Pons (tissue), 1 donor: ENCODE results near the gene CRNN.

Experiments used
- DNase-seq: peaks from one replicate; pipeline ENCODE4 v3.0.0-alpha.2; 2016; ENCODE audit warnings: low spot score

The CRNN gene

DNA sequence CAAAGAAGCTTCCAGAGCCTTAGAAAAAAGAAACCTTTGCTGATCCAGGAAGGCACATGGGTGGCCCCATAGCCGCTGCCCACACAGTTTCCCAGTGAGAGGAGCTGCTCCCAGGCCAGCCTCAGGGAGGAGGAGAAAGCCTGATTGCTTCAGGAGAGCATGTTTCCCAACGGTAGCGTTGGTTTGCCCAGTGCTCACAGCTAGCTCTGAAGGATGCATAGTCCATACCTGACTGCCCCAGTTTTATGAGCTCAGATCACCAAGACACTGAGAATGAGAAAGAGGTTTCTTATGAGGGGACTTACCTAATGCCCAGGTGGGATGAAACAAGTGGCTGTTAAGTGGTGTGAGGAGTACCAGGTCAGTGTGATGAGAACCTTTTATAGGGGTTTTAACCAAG lies at the start of gene CRNN:
Gene CRNN (minus strand): TSS at position 355 of the 400 bp plus-strand sequence. CDS start 2,030 bp downstream, outside the sequence.
- DNase-seq, result no peak

DNA sequence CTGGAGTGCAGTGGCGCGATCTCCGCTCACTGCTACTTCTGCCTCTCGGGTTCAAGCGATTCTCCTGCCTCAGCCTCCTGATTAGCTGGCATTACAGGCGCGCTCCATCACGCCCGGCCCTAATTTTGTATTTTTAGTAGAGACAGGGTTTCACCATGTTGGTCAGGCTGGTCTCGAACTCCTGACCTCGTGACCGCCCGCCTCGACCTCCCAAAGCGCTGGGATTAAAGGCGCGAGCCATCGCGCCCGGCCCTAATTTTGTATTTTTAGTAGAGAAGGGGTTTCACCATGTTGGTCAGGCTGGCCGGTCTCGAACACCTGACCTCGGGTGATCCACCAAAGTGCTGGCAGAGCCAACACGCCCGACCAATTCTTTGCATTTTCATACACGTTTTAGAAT lies 48.6 kb upstream of the CRNN start:
- no peak for DNase-seq

DNA sequence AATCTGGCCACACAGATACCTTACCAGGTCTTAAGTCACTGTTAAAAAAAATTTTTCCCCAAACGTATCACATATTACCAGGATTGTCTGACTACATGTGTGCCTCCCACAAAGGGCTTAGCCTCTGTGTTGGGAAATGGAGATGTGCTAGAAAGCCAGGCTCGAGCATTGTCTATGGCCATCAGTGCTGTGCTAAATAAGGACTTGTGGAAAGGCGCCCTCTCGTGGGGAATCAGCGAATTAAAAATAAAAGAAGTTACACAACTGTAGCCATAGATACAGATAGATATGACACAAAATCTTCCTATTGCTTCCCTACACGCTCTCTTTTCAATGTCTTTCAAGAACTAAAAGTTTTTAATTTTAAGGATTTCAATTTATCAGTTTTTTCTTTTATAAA lies 47.5 kb upstream of the CRNN start:
- peak; percentile 65 for DNase-seq

DNA sequence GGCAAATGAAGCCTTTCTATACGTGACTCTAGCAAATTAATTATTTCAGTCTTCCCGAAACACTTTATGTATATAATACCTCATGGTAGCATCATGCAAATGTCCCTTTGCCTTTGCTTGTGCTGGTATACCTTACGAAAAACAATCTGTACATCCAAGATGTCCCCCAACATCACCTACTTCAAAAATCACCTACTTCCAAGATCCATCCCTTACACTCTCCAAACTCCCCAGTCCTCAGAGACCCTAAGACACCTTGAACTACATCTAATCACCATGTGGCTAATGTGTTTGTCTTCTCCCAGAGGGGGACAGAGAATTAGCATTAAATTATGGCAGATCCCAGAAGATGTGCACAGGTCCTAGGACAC lies 46.5 kb upstream of the CRNN start:
- no peak for DNase-seq

DNA sequence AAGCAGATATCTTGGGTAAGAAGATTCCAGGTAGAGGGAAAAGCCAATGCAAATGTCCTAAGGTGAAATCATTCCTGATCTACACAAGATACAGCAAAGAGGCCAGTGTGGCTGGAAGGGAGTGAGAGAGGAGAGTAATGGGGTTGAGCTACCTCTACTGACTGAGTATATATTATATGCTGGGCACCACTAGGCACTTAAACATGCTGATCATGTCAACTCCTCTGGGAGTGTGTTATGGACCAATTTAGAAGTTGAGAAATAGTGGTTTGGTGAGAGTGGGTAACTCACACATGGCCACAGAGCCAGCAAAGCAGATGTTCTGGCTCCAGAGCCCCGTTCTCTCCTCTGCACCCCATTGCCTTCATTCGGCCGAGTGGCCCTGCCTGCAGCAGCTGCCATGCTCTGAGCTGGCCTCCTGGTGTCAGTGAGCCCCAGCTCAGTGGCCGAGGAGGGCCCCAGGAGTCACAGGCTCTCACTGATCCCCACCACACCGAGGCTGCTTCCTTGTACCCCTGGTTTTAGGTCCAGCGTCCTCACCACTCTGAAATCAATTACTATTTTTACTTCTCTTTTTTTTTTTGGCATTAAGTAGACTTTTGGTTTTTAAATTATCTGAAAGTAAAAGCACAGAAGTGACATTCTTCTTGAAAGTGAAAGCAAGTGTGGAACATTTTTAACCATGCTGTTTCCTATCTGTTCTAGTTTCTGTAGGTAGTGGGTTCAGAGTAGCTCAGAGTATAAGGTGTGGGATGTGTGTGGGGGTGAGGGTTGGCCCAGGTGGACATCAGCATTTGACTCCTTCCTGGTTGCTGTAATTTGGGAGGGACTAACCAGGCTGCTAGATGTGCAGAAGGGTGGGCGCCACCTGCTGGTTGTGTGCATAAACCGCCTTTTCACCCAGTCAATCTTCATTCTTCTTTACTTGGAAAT lies 45.8 kb upstream of the CRNN start:
- peak; percentile 74 for DNase-seq

DNA sequence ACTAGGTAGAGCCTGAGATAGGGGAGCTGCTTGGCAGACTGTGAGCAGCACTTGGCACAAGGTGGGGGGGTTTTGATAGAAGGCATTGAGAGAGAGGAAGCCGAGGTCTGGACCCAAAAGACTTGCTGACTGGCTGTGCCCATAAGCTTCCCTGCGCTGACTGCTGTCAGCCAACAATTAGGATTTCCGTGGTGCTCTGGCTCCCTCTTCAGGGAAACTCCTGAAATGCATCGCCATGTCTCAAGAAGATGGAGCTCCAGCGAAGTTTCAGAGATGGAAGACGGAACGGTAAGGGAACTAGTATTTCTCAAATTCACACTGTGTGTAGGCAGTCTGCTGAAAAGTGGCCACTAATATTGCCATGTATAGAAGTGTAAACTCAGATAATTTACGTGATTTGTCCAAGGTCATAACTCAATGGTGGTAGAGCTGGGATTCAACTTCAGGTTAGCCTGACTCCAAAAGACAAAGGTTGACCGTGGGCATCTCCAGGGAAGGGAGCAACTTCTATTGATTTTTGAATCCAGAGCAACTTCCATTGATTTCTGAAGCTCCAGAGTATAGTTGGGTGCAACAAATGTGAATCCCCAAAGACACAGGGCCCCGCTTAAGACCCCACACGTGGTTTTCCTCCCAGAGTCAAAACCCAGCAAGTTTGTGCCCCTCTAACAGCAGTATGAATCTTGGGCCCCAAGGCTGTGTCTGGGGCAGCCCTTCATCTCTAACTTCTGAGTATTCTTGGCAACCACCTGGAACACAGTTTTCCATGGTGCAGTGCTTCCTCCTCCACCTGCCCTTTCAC lies 44.5 kb upstream of the CRNN start:
- DNase-seq, result peak; percentile 88

DNA sequence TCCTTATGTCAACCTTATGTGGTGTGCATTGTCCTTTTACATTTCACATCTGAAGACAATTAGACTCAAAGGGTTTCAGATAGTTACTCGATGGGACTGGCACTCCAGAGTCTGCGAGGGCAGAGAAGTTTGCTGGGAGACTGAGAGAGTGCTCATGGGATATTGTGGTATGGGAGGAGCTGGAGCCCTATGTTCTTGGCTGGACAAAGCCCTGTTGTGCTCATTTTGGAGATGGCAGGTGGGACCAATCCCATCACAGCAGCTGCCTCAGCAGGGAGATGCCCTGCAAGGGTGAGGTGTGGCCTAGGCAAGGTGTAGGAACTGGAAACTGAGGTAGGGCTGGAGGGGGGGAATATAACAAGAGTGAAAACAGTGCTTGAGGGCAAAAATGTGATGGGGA lies 43.5 kb upstream of the CRNN start:
- DNase-seq, result no peak

DNA sequence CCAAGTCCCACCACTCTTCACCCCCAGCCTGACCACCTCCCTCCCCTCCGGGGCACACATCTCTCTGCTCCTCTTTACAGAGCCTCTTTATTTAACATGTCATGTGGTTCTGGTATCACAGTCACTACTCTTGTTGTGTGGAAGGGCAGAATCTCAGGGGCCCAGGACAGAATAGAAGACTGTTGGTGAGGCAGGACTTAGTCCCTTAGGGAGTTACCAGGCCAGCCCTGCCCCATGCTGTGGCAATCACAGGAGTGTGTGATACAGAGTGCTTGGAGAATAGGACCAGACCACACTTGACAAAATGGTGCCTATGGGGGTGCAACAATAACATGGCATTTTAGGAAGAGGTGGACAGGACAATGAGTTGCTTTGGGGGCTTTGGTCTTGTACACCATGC lies 43.0 kb upstream of the CRNN start:
- peak; percentile 39 for DNase-seq

DNA sequence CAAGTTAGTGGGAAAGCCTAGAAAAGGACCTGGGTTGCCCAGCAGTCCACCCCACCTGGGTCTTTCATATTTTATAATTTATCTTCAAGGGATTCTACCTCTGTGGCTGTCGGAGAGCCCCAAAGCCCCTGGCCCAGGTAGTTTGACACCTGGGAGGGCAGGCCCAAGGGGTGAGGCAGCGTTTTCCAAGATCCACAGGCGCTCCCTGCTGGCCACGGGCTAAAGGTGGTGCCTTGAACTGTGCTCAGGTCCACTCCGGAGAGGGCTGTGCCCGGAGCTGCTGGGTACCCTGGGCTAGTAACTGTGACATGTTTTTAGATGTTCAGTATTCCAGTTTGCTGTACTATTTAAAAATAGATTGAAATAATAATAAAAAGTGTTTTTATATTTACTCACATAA lies 37.2 kb upstream of the CRNN start:
- DNase-seq, result no peak

DNA sequence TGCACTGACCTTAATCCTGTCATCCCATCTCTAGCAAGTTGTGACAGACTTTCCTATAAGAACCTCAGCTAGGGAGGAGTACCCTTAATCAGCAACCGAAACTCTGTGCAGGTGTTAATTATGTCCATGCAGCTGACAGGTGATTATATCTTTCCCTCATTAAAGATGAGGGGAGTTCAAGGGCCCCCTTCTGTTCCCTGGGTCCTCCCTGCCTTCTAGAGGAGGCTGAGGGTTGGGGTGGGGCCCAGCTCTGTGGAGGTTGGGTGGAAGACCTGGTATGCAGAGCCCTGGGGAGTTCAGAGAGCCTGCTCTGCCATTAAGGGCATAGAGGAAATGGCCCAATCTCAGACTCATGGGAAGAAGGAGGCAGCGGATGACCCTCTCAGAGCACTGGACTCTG lies 35.6 kb upstream of the CRNN start:
- DNase-seq, result no peak

DNA sequence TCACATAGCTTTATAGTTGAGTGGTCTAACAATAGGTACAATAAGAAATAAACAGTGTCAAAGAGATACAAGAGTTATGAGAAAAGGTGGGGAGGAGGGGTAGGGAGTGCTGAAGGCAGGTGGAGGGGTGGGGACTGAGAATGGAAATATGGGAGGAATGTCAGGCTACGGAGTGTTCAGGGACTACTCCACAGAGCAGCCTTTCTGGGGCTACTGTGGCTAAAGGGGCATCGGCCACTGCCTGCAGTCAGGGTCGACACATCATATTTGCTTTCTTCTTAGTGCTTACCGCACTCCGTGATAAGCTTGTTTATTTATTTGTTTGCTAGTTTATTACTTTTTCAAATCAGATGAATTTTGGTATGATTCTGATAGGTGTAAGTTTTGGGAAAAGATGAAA lies 34.4 kb upstream of the CRNN start:
- no peak for DNase-seq

DNA sequence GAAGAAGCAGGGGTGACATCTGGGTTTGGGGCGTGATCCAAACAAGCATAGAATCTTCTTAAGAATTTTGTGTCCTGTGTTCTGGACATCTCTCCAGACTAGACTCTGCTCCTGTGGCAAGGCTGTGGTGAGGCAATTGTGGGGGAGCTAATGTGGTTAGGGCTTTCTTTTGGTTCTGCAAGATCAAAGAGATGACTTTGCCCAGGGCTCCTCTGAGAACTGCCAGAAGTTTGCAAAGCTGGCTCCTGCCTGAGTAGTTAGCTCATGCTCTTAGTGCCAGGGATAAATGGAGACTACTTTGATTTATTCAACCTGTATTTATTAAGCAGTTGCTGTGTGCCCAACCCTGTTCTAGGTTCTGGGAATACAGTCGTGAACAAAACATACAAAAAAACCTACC lies 34.0 kb upstream of the CRNN start:
- no peak for DNase-seq

DNA sequence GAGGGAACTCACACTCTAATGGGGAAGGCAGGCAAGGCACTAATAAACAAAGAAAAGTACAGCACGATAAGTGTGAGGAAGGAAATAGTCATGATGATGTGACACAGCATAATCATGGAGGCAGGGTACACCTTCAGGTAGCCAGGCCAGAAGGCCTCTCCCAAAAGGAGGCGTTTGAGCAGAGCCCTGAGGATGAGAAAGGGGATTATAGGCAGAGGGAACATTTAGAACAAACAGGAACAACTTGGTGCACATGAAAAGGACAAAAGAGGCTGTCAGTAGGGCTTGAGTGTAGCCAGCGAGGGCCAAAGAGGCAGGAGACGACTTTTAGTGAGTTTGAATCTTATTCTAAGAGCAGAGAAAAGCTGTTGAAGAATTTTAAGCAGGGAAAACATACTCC lies 33.4 kb upstream of the CRNN start:
- no peak for DNase-seq

DNA sequence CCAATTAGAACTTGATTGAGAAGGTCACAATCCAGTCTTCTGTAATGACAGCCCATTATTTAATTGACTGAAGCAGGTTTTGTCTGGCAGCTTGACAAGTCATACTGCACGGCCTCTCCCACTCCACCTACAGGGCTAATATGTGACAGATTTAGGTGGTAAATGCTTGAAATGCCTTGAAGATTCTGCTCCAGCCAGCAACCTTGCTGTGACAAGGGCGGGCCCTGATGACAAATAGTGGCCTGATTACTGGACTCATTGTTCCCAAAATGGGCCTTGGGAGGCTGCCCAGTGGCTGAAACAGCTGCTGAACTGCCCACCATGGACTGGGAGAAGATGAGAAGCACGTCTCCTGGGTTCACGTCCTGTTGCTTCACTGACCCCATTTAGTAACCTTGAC lies 30.0 kb upstream of the CRNN start:
- no peak for DNase-seq

DNA sequence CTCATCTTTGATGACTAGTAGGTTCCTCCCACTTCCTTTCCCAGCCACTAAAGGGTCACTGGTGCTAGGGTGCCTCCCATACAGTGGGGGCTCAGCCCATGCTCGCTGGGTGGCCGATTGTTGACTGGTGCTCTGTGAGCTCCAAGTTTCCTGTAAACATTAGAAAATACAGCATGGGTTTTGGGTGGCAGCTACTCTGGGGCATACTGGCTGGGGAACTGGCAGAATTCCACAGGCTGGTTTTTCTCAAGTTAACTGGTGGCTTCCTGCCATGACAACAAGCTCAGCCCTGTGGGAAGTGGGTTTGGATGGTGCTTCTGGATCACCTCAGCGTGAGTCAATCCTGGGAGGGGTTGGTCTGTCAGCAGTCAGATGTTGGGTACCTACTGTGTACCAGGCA lies 28.7 kb upstream of the CRNN start:
- DNase-seq, result no peak

DNA sequence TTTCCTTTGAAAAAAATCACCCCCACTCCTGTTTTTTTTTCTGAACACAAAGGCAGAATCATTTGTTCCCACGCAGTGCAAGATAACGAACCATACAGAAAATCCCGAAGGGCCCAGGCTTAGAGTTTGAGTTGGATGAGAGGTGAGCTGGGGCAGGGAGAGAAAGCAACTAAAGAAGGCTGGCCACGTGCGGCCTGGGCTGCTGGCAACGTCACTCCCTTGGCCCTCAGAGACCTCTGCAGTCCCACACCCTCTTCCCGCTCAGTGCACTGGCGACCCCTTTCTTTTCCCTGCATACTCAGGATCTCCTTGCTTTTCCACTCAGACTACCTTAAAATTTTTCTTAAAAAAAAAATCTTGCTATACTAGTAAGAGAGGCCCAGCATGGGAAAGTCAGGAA lies 28.2 kb upstream of the CRNN start:
- no peak for DNase-seq

DNA sequence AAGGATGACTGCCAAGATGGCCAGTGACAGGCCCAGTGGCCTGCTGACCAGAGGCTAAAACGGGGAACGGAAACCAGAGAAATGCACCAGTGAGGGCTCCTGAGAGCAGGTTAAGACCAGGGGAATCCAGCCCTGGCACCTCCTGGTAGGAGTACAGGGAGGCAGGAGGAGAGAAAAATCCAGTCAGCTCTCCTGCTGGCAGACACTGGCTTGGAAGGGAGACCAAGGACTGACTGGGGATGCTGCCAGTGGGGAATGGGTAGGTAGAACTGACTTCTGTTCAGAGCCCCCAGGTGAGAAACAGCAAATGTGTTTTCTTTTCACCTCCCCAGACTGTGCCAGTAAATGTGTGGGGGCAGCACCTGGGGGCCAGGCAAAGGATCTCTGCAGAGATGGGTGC lies 27.7 kb upstream of the CRNN start:
- DNase-seq, result no peak

DNA sequence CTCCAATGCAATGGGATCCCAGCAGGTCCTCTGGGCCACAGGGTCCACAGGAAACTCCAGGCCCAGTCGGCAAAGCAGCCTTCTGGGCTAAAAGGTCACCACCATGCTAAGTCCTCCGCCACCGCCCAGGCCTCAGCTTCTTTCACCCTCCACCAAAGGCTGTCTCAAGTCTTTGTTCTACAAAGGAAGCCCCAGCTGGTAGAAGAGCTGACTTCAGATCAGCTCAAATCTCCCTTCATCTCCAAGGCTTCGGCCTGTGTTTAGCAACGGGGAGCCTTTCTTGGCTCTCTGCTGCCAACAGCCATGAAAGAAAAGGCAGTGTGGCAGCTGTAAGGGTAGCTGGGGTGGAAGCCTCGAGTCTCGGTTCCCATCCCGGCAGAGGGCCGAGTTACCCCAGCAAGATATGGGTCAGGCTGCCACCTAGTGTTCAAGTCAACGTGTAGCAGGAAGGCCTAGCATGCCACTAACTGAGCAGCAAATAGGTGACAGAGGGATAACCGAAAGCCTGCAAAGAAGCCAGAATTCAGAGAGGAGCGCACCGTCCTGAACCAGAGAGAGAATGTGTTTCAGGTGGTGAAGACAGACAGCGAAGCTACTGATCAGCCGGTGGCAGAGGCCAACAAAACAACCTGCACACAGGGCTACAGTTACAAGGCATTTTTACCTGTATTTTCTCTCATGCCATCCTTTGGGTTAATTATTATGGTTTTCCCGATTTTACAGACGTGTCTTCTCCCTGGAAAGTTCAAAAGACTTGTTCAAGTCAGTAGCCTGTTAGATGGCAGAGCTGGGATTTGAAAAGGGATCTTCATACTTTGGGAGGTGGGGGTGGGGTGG lies 26.8 kb upstream of the CRNN start:
- DNase-seq, result peak; percentile 73

DNA sequence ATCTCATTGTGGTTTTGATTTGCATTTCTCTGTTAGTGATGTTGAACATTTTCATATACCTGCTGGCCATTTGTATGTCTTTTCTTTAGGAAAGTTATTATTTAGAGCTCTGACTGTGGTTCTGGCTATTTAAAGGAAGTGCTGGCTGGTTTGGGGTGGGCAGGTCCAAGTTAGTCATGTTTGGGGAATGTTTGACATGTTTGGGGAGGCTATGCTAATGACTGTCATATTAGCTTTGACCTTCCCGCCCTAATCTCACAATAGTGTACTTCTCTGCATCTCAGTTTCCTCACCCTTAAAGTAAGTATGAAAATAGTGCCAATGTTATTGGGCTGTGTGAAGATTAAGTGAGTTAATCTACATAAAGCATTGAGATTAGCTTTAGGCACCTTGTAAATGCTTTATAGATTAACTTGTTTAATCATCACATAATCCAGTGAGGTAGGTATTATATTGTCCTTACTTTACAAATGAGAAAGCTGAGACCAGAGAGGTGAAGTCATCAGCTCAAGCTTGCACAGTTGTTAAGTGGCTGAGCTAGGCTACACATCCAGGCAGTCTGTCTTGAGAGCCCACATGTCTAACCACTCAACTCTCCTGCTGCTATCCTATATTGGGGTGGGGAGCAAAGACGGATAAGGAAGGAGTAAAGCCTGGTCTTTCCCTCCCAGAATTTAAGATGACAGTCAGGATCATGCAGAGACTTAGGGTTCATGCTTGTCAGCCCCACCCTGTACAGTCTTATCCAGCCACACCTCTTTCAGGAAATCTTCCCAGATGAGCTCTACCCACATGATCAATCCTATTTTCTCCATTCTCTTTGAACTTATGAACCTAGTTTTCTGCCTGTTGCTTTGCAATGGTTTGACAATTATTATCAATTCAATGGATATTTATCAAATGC lies 22.8 kb upstream of the CRNN start:
- DNase-seq, result no peak

DNA sequence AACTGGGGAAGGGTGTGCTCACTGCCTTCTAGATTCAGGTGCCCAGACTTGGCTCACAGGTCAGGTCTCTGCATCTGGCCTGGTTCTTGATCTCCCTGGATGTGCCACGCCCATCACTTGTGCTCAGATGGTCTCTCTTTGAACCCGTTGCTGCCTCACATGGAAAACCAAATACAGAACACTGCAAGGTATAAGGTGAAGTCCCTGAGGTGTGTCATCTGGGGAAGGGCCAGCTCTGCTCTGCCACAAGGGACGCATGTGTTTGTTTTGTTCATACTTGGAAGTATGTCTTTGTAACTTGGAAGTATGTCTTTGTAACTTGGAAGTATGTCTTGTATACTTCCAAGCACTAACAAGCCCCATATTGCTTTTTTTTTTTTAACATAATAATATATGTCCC lies 13.4 kb upstream of the CRNN start:
- DNase-seq, result no peak

DNA sequence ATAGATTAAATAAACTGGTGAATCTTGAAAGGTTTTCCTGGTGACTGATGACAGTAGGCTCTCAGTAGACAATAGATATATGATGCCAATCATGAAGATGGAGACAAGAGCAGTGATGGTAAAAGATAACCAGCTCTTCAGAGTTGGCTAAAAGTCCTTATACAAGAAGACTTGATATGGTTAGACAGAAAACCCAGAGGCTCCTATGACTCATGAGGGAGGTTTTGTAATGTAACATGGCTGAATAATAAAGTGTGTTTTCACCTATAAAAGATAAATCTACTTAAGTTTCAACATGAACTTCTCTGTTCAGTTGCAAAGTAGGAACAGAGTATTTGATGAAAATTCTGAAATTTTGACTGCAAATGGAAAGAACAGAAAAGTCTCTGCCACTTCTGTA lies 12.7 kb upstream of the CRNN start:
- no peak for DNase-seq
